ENCODE measurements around the gene PLCB3.

DNA sequence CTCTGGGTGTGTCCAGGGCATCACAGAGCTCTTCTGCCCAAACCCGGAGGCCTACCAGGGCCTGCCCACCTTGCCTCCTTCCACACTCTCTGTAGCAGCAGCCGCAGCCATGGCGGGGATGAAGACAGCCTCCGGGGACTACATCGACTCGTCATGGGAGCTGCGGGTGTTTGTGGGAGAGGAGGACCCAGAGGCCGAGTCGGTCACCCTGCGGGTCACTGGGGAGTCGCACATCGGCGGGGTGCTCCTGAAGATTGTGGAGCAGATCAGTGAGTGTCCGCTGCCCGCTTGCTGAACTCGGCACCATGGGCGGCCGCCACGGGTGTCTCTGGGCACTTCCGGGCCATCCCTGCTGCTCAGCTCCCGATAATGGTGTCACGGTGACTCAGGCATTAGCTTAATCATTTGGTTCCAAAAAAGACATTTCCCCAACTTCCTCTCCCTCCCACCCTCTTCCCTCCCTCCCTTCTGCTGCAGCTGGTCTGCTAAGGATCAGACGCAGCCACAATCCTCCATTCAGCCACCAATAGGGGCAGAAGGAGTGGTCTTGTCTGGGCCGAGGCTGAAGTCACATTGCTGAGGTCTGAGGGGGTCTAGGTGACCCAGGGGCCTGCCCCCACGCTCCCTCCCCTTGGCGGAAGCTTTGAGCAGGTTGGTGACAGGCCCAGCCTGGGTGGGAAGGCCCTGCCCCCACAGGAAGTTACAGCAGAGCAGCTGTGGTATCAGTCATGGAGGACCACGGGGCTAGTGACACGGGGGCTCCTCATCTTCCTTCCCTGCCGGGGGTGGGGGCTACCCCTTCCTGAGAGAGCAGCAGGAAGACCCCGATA lies 43.9 kb upstream of the PLCB3 start:
- TF ChIP-seq, protein P1, sequence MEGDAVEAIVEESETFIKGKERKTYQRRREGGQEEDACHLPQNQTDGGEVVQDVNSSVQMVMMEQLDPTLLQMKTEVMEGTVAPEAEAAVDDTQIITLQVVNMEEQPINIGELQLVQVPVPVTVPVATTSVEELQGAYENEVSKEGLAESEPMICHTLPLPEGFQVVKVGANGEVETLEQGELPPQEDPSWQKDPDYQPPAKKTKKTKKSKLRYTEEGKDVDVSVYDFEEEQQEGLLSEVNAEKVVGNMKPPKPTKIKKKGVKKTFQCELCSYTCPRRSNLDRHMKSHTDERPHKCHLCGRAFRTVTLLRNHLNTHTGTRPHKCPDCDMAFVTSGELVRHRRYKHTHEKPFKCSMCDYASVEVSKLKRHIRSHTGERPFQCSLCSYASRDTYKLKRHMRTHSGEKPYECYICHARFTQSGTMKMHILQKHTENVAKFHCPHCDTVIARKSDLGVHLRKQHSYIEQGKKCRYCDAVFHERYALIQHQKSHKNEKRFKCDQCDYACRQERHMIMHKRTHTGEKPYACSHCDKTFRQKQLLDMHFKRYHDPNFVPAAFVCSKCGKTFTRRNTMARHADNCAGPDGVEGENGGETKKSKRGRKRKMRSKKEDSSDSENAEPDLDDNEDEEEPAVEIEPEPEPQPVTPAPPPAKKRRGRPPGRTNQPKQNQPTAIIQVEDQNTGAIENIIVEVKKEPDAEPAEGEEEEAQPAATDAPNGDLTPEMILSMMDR (IDR thresholded peaks at IDR 0.05): no peak
- TF ChIP-seq POLR2A (IDR thresholded peaks at IDR 0.05): no peak

Measured in Peyer's patch (tissue), 4 donors.